Body of pancreas (tissue), 4 donors: Measurements from ENCODE around the gene GSTO2.

Experiments used
- CTCF ChIP-seq, 7 experiments: fragments of 450-650 bp in 4 of 7; fragments of 200-600 bp in 3 of 7; sonication (generic) in 3 of 7; IDR thresholded peaks; one replicate each; pipeline ENCODE4 v1.5.1; 2016 to 2019; ENCODE audit warnings: antibody characterized with exemption in 7 of 7
- POLR2A ChIP-seq, 3 donors: fragments of 450-650 bp; IDR thresholded peaks; one replicate each; pipeline ENCODE4 v1.6.1; 2016; ENCODE audit warnings: antibody characterized with exemption in 3 of 3, mild to moderate bottlenecking in 2 of 3

- TF ChIP-seq CTCF (IDR thresholded peaks at IDR 0.05) (no peak), POLR2A (IDR thresholded peaks at IDR 0.05) (no peak)
These were observed 24.0 kb downstream of the GSTO2 start for GRCh38 chr10:104293011-104293410.
